HepG2 (cell line): ENCODE results near the gene AMIGO3. TPM values are rescaled to one million over a fixed set of nuclear protein-coding genes. Genes with fewer than 3 reads are reported as not detected.

ENCODE experiments used
- AKAP8 ChIP-seq: sonication (generic); formaldehyde crosslinking; IDR thresholded peaks from 2 replicates; pipeline ENCODE4 v1.5.1; 2020; ENCODE audit warnings: mild to moderate bottlenecking, missing genetic modification reagents
- CBX5 ChIP-seq: sonication (generic); formaldehyde crosslinking; IDR thresholded peaks from 2 replicates; pipeline ENCODE4 v1.4.0; 2020; ENCODE audit warnings: missing genetic modification reagents, borderline replicate concordance
- DDIT3 ChIP-seq: sonication (generic); formaldehyde crosslinking; IDR thresholded peaks from 2 replicates; pipeline ENCODE4 v1.4.0; 2020; ENCODE audit warnings: mild to moderate bottlenecking, missing genetic modification reagents
- DPF2 ChIP-seq: sonication (generic); formaldehyde crosslinking; IDR thresholded peaks from 2 replicates; pipeline ENCODE4 v1.4.0; 2020; ENCODE audit warnings: mild to moderate bottlenecking, low read depth, missing genetic modification reagents, borderline replicate concordance
- ELF1 ChIP-seq: sonication (generic); formaldehyde crosslinking; IDR thresholded peaks from 2 replicates; pipeline ENCODE4 v1.4.0; 2020; ENCODE audit warnings: missing genetic modification reagents
- GATA4 ChIP-seq: sonication (generic); IDR thresholded peaks from 2 replicates; pipeline ENCODE4 v1.6.1; 2016; ENCODE audit warnings: antibody characterized with exemption, low read depth, borderline replicate concordance
- KDM4B ChIP-seq: sonication (generic); formaldehyde crosslinking; IDR thresholded peaks from 2 replicates; pipeline ENCODE4 v1.4.0; 2020; ENCODE audit warnings: missing genetic modification reagents
- KLF12 ChIP-seq: sonication (generic); formaldehyde crosslinking; IDR thresholded peaks from 2 replicates; pipeline ENCODE4 v1.4.0; 2020; ENCODE audit warnings: missing genetic modification reagents, borderline replicate concordance
- KLF6 ChIP-seq: IDR thresholded peaks from 2 replicates; pipeline ENCODE4 v1.8.0; 2016; ENCODE audit warnings: missing biosample characterization, missing genetic modification reagents
- MAFK ChIP-seq, 2 experiments: IDR thresholded peaks in 1 of 2; conservative IDR thresholded peaks in 1 of 2; 2 replicates each; pipeline ENCODE4 v1.6.1; 2011; ENCODE audit warnings: improper control_type of control experiment in 2 of 2, low read length in 2 of 2
- MLX ChIP-seq: IDR thresholded peaks from 2 replicates; pipeline ENCODE4 v1.6.1; 2016
- MYNN ChIP-seq: sonication (generic); formaldehyde crosslinking; IDR thresholded peaks from 2 replicates; pipeline ENCODE4 v1.4.0; 2020; ENCODE audit warnings: mild to moderate bottlenecking, low read depth, missing genetic modification reagents
- NCOA5 ChIP-seq: sonication (generic); formaldehyde crosslinking; IDR thresholded peaks from 2 replicates; pipeline ENCODE4 v1.4.0; 2020; ENCODE audit warnings: missing genetic modification reagents
- NFATC3 ChIP-seq: sonication (generic); formaldehyde crosslinking; IDR thresholded peaks from 2 replicates; pipeline ENCODE4 v1.5.1; 2020; ENCODE audit warnings: mild to moderate bottlenecking, missing genetic modification reagents
- NR2F2 ChIP-seq: IDR thresholded peaks from 2 replicates; pipeline ENCODE4 v1.6.1; 2012; ENCODE audit warnings: low read depth, inconsistent platforms, borderline replicate concordance
- SIX1 ChIP-seq: sonication (generic); formaldehyde crosslinking; IDR thresholded peaks from 2 replicates; pipeline ENCODE4 v1.4.0; 2020; ENCODE audit warnings: missing genetic modification reagents, borderline replicate concordance
- U2AF2 ChIP-seq: fragments of 200-400 bp; formaldehyde crosslinking; IDR thresholded peaks from 2 replicates; pipeline ENCODE4 v1.6.1; 2017; ENCODE audit warnings: low read depth, mild to moderate bottlenecking, low read length
- YEATS4 ChIP-seq: sonication (generic); formaldehyde crosslinking; IDR thresholded peaks from 2 replicates; pipeline ENCODE4 v1.4.0; 2020; ENCODE audit warnings: missing genetic modification reagents, borderline replicate concordance
- ZMYM3 ChIP-seq: sonication (generic); formaldehyde crosslinking; IDR thresholded peaks from 2 replicates; pipeline ENCODE4 v1.5.1; 2020; ENCODE audit warnings: mild to moderate bottlenecking, missing genetic modification reagents
- ZNF225 ChIP-seq: sonication (generic); formaldehyde crosslinking; IDR thresholded peaks from 2 replicates; pipeline ENCODE4 v1.4.0; 2020; ENCODE audit warnings: mild to moderate bottlenecking, missing genetic modification reagents
- ZNF44 ChIP-seq: sonication (generic); formaldehyde crosslinking; IDR thresholded peaks from 2 replicates; pipeline ENCODE4 v1.5.1; 2020; ENCODE audit warnings: mild to moderate bottlenecking, missing genetic modification reagents
- ZNF788 ChIP-seq: sonication (generic); formaldehyde crosslinking; IDR thresholded peaks from 2 replicates; pipeline ENCODE4 v1.5.0; 2020; ENCODE audit warnings: mild to moderate bottlenecking, missing genetic modification reagents, borderline replicate concordance
- polyA plus RNA-seq, 8 experiments: library from polyadenylated mRNA; depleted of rRNA in 3 of 8; stranded (reverse) in 7 of 8; unstranded in 1 of 8; fragments of >200 nt; fragmentation: Illumina TruSeq in 4 of 8; extraction: Trizol in 4 of 8; gene quantifications; 2 replicates each; pipeline versions ENCODE4 v1.2.1 to v1.2.3, GENCODE V29; 2011 to 2016; ENCODE audit warnings: low read depth in 4 of 8, missing spikeins in 1 of 8, mixed read lengths in 1 of 8; ENCODE audit not compliant: insufficient read depth in 1 of 8
- total RNA-seq, 5 experiments: library from RNA; depleted of rRNA; stranded (reverse); fragments of >200 nt; fragmentation: Illumina TruSeq; extraction: Trizol; gene quantifications; 2 replicates each; pipeline ENCODE4 v1.2.3, GENCODE V29; 2016; ENCODE audit warnings: low read depth in 1 of 5
- TF ChIP-seq, protein P1 (sequence below): sonication (generic); formaldehyde crosslinking; IDR thresholded peaks from 2 replicates; pipeline ENCODE4 v1.5.1; 2020; ENCODE audit warnings: mild to moderate bottlenecking, missing genetic modification reagents, moderate library complexity
- TF ChIP-seq, protein P2 (sequence below): sonication (generic); formaldehyde crosslinking; IDR thresholded peaks from 2 replicates; pipeline ENCODE4 v1.4.0; 2020; ENCODE audit warnings: missing genetic modification reagents, borderline replicate concordance

The AMIGO3 gene
- total and polyA plus RNA-seq, 2 of the 13 experiments (the other 11 are each of a cell fraction or from before 2014, with no cell fraction given), result 0.35 TPM; not detected in 1

GRCh38 chr3:49673715-49674496 is 45.6 kb downstream of the AMIGO3 start, which contains the start of gene APEH (continued):
- TF ChIP-seq CBX5 (CRISPR knock-in tag) (no peak; the same call in 1 of the 2 replicates), NFATC3 (no peak), AKAP8 (CRISPR knock-in tag) (peak; percentile 55; the same call in 1 of the 2 replicates), KDM4B (peak; percentile 51; the same call in 1 of the 2 replicates), KLF12 (CRISPR knock-in tag) (no peak; the same call in 1 of the 2 replicates), U2AF2 (no peak), MLX (CRISPR knock-in tag) (no peak), MYNN (no peak), ZNF225 (no peak), NCOA5 (no peak), YEATS4 (CRISPR knock-in tag) (peak; percentile 50; the same call in 1 of the 2 replicates), ELF1 (CRISPR knock-in tag) (peak; percentile 88), ZNF44 (CRISPR knock-in tag) (0 out of 2 replicates have a peak, but pooled peaks have one; percentile 15), ZMYM3 (peak; percentile 61), DDIT3 (CRISPR knock-in tag) (no peak), GATA4 (0 out of 2 replicates have a peak, but pooled peaks have one; percentile 19), ZNF788 (CRISPR knock-in tag) (peak; percentile 52; the same call in 1 of the 2 replicates), DPF2 (CRISPR knock-in tag) (no peak), KLF6 (CRISPR knock-in tag) (no peak), SIX1 (CRISPR knock-in tag) (no peak), MAFK (conservative IDR thresholded peaks at IDR 0.05 in 1 of 2, IDR thresholded peaks at IDR 0.05 in 1 of 2; ENCODE audit: low read length in 2 of 2) (no peak), NR2F2 (no peak)
- TF ChIP-seq, protein P1, sequence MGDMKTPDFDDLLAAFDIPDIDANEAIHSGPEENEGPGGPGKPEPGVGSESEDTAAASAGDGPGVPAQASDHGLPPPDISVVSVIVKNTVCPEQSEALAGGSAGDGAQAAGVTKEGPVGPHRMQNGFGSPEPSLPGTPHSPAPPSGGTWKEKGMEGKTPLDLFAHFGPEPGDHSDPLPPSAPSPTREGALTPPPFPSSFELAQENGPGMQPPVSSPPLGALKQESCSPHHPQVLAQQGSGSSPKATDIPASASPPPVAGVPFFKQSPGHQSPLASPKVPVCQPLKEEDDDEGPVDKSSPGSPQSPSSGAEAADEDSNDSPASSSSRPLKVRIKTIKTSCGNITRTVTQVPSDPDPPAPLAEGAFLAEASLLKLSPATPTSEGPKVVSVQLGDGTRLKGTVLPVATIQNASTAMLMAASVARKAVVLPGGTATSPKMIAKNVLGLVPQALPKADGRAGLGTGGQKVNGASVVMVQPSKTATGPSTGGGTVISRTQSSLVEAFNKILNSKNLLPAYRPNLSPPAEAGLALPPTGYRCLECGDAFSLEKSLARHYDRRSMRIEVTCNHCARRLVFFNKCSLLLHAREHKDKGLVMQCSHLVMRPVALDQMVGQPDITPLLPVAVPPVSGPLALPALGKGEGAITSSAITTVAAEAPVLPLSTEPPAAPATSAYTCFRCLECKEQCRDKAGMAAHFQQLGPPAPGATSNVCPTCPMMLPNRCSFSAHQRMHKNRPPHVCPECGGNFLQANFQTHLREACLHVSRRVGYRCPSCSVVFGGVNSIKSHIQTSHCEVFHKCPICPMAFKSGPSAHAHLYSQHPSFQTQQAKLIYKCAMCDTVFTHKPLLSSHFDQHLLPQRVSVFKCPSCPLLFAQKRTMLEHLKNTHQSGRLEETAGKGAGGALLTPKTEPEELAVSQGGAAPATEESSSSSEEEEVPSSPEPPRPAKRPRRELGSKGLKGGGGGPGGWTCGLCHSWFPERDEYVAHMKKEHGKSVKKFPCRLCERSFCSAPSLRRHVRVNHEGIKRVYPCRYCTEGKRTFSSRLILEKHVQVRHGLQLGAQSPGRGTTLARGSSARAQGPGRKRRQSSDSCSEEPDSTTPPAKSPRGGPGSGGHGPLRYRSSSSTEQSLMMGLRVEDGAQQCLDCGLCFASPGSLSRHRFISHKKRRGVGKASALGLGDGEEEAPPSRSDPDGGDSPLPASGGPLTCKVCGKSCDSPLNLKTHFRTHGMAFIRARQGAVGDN (CRISPR knock-in tag), result peak; percentile 94
- TF ChIP-seq, protein P2, sequence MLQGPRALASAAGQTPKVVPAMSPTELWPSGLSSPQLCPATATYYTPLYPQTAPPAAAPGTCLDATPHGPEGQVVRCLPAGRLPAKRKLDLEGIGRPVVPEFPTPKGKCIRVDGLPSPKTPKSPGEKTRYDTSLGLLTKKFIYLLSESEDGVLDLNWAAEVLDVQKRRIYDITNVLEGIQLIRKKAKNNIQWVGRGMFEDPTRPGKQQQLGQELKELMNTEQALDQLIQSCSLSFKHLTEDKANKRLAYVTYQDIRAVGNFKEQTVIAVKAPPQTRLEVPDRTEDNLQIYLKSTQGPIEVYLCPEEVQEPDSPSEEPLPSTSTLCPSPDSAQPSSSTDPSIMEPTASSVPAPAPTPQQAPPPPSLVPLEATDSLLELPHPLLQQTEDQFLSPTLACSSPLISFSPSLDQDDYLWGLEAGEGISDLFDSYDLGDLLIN (CRISPR knock-in tag), result no peak
